ENCODE results near the gene PYGM.

- TF ChIP-seq CTCF (conservative IDR thresholded peaks at IDR 0.05 in 1 of 2, IDR thresholded peaks at IDR 0.05 in 1 of 2; ENCODE audit: extremely low read depth in 1 of 2, insufficient read depth in 1 of 2, low read depth in 1 of 2, low read length in 2 of 2) (no peak), EZH2 (IDR thresholded peaks at IDR 0.05; ENCODE audit: borderline replicate concordance, low read length) (no peak)
Measured at GRCh38 chr11:64786308-64786707, 26.5 kb upstream of the PYGM start.

Measured in mammary epithelial cell (primary cell).